Liver (tissue), 9 donors: ENCODE results near the gene SRP14. TPM values are rescaled to one million over a fixed set of nuclear protein-coding genes. Genes with fewer than 3 reads are reported as not detected.

ENCODE experiments used
- DNase-seq: peaks from one replicate; pipeline ENCODE4 v3.0.0-alpha.2; 2017; ENCODE audit warnings: low spot score
- H3K27ac ChIP-seq, 2 donors: one replicate each; pipeline ENCODE4 v1.7.0; 2013; ENCODE audit warnings: inconsistent platforms in 2 of 2, low read length in 2 of 2, control low read depth in 1 of 2, low read depth in 1 of 2, mild to moderate bottlenecking in 1 of 2
- H3K27me3 ChIP-seq, 4 donors: one replicate each; pipeline versions ENCODE4 v1.6.1 to v1.7.0; 2013; ENCODE audit warnings: low read length in 3 of 4, inconsistent platforms in 1 of 4, mild to moderate bottlenecking in 1 of 4, moderate library complexity in 1 of 4; ENCODE audit not compliant: control insufficient read depth in 4 of 4, insufficient read depth in 4 of 4
- H3K36me3 ChIP-seq, 4 donors: one replicate each; pipeline versions ENCODE4 v1.6.1 to v1.7.0; 2013; ENCODE audit warnings: low read length in 3 of 4, mild to moderate bottlenecking in 3 of 4, low read depth in 1 of 4, moderate library complexity in 1 of 4; ENCODE audit not compliant: control insufficient read depth in 4 of 4, insufficient read depth in 3 of 4
- H3K4me1 ChIP-seq, 4 donors: one replicate each; pipeline versions ENCODE4 v1.6.1 to v1.7.0; 2013; ENCODE audit warnings: low read length in 3 of 4, mild to moderate bottlenecking in 3 of 4, moderate library complexity in 1 of 4; ENCODE audit not compliant: control insufficient read depth in 4 of 4, insufficient read depth in 4 of 4
- H3K4me3 ChIP-seq, 3 donors: one replicate each; pipeline versions ENCODE4 v1.6.1 to v1.7.0; 2013; ENCODE audit warnings: low read length in 3 of 3, control low read depth in 1 of 3, low read depth in 1 of 3, mild to moderate bottlenecking in 1 of 3
- H3K9ac ChIP-seq, 2 donors: one replicate each; pipeline ENCODE4 v1.7.0; 2013; ENCODE audit warnings: low read length in 2 of 2, mild to moderate bottlenecking in 2 of 2, moderate library complexity in 2 of 2, control low read depth in 1 of 2, low read depth in 1 of 2
- H3K9me3 ChIP-seq, 4 donors: one replicate each; pipeline versions ENCODE4 v1.6.1 to v1.7.0; 2013; ENCODE audit warnings: low read length in 3 of 4; ENCODE audit not compliant: control insufficient read depth in 4 of 4
- FOXA1 ChIP-seq: IDR thresholded peaks from 2 replicates; pipeline ENCODE4 v1.6.1; 2016; ENCODE audit warnings: antibody characterized with exemption
- FOXA2 ChIP-seq: IDR thresholded peaks from 2 replicates; pipeline ENCODE4 v1.6.1; 2016; ENCODE audit warnings: antibody characterized with exemption
- GABPA ChIP-seq, 2 donors: IDR thresholded peaks in 1 of 2; conservative IDR thresholded peaks in 1 of 2; 2 replicates each; pipeline ENCODE4 v1.6.1; 2016; ENCODE audit warnings: antibody characterized with exemption in 2 of 2, mild to moderate bottlenecking in 1 of 2, moderate library complexity in 1 of 2
- HNF4A ChIP-seq, 2 donors: conservative IDR thresholded peaks; 2 replicates each; pipeline ENCODE4 v1.6.1; 2016; ENCODE audit warnings: antibody characterized with exemption in 2 of 2, mild to moderate bottlenecking in 2 of 2
- HNF4G ChIP-seq: IDR thresholded peaks from 2 replicates; pipeline ENCODE4 v1.6.1; 2016; ENCODE audit warnings: antibody characterized with exemption
- NR2F2 ChIP-seq: IDR thresholded peaks from 2 replicates; pipeline ENCODE4 v1.6.1; 2016; ENCODE audit warnings: antibody characterized with exemption
- RAD21 ChIP-seq, 2 donors: IDR thresholded peaks; 2 replicates each; pipeline ENCODE4 v1.6.1; 2016; ENCODE audit warnings: antibody characterized with exemption in 2 of 2, mild to moderate bottlenecking in 2 of 2
- RXRA ChIP-seq, 2 donors: IDR thresholded peaks; 2 replicates each; pipeline ENCODE4 v1.6.1; 2017 to 2018; ENCODE audit warnings: antibody characterized with exemption in 2 of 2, mild to moderate bottlenecking in 1 of 2
- SP1 ChIP-seq: IDR thresholded peaks from 2 replicates; pipeline ENCODE4 v1.6.1; 2018; ENCODE audit warnings: antibody characterized with exemption, mild to moderate bottlenecking
- TAF1 ChIP-seq: conservative IDR thresholded peaks from 2 replicates; pipeline ENCODE4 v1.6.1; 2016; ENCODE audit warnings: antibody characterized with exemption, mild to moderate bottlenecking
- YY1 ChIP-seq: IDR thresholded peaks from 2 replicates; pipeline ENCODE4 v1.6.1; 2016; ENCODE audit warnings: antibody characterized with exemption, mild to moderate bottlenecking
- WGBS: extraction: QIAGEN DNeasy Blood & Tissue Kit; methylation state at CpG from one replicate; pipeline ENCODE4 v1.1.7; 2013; 5-methylcytosine and 5-hydroxymethylcytosine counted together
- polyA plus RNA-seq, 2 donors: library from polyadenylated mRNA; stranded (reverse) in 1 of 2; unstranded in 1 of 2; fragments of 200-250 nt in 1 of 2; fragments of >200 nt in 1 of 2; fragmentation: Nextera tagmentation in 1 of 2; extraction: Ambion mirVana in 1 of 2; gene quantifications; one replicate each; pipeline versions ENCODE4 v1.2.1 to v1.2.3, GENCODE V29; 2013 to 2015
- total RNA-seq, 2 donors: library from RNA; depleted of rRNA; stranded (reverse); fragments of >200 nt; gene quantifications; one replicate each; pipeline ENCODE4 v1.2.3, GENCODE V29; 2014
- TF ChIP-seq, protein P1 (sequence below): IDR thresholded peaks from 2 replicates; pipeline ENCODE4 v1.6.1; 2016; ENCODE audit warnings: antibody characterized with exemption
- TF ChIP-seq, protein P2 (sequence below): fragments of 150-350 bp; IDR thresholded peaks from 2 replicates; pipeline ENCODE4 v1.5.1; 2017; ENCODE audit warnings: improper control_type of control experiment, low read depth, low read length; ENCODE audit not compliant: missing input control
- TF ChIP-seq, protein P3 (sequence below): IDR thresholded peaks from 2 replicates; pipeline ENCODE4 v1.6.1; 2016; ENCODE audit warnings: antibody characterized with exemption
- TF ChIP-seq, protein P4 (sequence below): IDR thresholded peaks from 2 replicates; pipeline ENCODE4 v1.6.1; 2016; ENCODE audit warnings: antibody characterized with exemption, mild to moderate bottlenecking
- TF ChIP-seq, protein P5 (sequence below): IDR thresholded peaks from 2 replicates; pipeline ENCODE4 v1.6.1; 2016; ENCODE audit warnings: antibody characterized with exemption
- donor health status: healthy.
- donor health status: healthy.
- donor health status: healthy.
- donor health status: healthy.
- donor health status: healthy.

The SRP14 gene
- total and polyA plus RNA-seq, 4 donors: 67.2 to 357 (median 116) TPM

DNA sequence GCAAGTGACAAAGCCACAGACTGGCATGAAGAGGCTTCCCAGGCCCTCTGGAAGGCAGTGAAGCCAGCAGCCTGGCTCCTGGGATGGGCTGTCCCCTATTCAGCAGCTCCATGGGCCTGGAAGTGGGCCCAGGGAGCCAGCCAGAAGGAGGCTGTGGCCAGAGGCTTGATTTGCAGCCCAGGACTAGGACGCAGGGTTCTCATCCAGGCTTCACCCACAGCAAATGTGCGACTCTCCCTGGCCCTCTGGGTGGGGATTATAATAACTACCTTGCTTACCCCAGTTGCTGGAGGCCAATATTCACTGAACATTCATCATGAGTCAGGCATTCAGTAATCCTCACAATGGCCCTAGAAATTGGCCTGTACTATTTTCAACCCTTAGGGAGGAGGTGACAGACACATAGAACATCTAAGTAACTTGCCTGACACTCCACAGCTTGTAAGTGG lies 24.6 kb upstream of the SRP14 start:
- H3K27ac ChIP-seq: no peak overlapping the region
- no peaks in the 10 kb centered on the region for H3K36me3 ChIP-seq
- H3K4me1 ChIP-seq: peaks cover 0 to 7% (median 3%) of the 10 kb centered on the region in 4 donors
- no peak overlapping the region for H3K4me3 ChIP-seq
- 94% methylated on average over 2 of the region's 2 CpGs for WGBS
- no peak for DNase-seq
- TF ChIP-seq NR2F2: no peak
- no peak for TF ChIP-seq RXRA (IDR thresholded peaks at IDR 0.05)
- TF ChIP-seq, protein P1, sequence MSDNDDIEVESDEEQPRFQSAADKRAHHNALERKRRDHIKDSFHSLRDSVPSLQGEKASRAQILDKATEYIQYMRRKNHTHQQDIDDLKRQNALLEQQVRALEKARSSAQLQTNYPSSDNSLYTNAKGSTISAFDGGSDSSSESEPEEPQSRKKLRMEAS: no peak
- TF ChIP-seq, protein P2, sequence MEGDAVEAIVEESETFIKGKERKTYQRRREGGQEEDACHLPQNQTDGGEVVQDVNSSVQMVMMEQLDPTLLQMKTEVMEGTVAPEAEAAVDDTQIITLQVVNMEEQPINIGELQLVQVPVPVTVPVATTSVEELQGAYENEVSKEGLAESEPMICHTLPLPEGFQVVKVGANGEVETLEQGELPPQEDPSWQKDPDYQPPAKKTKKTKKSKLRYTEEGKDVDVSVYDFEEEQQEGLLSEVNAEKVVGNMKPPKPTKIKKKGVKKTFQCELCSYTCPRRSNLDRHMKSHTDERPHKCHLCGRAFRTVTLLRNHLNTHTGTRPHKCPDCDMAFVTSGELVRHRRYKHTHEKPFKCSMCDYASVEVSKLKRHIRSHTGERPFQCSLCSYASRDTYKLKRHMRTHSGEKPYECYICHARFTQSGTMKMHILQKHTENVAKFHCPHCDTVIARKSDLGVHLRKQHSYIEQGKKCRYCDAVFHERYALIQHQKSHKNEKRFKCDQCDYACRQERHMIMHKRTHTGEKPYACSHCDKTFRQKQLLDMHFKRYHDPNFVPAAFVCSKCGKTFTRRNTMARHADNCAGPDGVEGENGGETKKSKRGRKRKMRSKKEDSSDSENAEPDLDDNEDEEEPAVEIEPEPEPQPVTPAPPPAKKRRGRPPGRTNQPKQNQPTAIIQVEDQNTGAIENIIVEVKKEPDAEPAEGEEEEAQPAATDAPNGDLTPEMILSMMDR: no peak
- no peak for TF ChIP-seq RAD21 (IDR thresholded peaks at IDR 0.05)
- no peak for TF ChIP-seq HNF4A (conservative IDR thresholded peaks at IDR 0.05)
- no peak for TF ChIP-seq HNF4G
- TF ChIP-seq, protein P3, sequence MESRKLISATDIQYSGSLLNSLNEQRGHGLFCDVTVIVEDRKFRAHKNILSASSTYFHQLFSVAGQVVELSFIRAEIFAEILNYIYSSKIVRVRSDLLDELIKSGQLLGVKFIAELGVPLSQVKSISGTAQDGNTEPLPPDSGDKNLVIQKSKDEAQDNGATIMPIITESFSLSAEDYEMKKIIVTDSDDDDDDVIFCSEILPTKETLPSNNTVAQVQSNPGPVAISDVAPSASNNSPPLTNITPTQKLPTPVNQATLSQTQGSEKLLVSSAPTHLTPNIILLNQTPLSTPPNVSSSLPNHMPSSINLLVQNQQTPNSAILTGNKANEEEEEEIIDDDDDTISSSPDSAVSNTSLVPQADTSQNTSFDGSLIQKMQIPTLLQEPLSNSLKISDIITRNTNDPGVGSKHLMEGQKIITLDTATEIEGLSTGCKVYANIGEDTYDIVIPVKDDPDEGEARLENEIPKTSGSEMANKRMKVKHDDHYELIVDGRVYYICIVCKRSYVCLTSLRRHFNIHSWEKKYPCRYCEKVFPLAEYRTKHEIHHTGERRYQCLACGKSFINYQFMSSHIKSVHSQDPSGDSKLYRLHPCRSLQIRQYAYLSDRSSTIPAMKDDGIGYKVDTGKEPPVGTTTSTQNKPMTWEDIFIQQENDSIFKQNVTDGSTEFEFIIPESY: no peak
- TF ChIP-seq, protein P4, sequence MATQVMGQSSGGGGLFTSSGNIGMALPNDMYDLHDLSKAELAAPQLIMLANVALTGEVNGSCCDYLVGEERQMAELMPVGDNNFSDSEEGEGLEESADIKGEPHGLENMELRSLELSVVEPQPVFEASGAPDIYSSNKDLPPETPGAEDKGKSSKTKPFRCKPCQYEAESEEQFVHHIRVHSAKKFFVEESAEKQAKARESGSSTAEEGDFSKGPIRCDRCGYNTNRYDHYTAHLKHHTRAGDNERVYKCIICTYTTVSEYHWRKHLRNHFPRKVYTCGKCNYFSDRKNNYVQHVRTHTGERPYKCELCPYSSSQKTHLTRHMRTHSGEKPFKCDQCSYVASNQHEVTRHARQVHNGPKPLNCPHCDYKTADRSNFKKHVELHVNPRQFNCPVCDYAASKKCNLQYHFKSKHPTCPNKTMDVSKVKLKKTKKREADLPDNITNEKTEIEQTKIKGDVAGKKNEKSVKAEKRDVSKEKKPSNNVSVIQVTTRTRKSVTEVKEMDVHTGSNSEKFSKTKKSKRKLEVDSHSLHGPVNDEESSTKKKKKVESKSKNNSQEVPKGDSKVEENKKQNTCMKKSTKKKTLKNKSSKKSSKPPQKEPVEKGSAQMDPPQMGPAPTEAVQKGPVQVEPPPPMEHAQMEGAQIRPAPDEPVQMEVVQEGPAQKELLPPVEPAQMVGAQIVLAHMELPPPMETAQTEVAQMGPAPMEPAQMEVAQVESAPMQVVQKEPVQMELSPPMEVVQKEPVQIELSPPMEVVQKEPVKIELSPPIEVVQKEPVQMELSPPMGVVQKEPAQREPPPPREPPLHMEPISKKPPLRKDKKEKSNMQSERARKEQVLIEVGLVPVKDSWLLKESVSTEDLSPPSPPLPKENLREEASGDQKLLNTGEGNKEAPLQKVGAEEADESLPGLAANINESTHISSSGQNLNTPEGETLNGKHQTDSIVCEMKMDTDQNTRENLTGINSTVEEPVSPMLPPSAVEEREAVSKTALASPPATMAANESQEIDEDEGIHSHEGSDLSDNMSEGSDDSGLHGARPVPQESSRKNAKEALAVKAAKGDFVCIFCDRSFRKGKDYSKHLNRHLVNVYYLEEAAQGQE: no peak
- TF ChIP-seq, protein P5, sequence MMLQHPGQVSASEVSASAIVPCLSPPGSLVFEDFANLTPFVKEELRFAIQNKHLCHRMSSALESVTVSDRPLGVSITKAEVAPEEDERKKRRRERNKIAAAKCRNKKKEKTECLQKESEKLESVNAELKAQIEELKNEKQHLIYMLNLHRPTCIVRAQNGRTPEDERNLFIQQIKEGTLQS: no peak
- TF ChIP-seq FOXA1: no peak
- no peak for TF ChIP-seq FOXA2
- TF ChIP-seq YY1: no peak
- no peak for TF ChIP-seq SP1
- H3K27me3 ChIP-seq: no peaks in the 10 kb centered on the region
- H3K9ac ChIP-seq: no peak overlapping the region
- no peaks in the 10 kb centered on the region for H3K9me3 ChIP-seq

DNA sequence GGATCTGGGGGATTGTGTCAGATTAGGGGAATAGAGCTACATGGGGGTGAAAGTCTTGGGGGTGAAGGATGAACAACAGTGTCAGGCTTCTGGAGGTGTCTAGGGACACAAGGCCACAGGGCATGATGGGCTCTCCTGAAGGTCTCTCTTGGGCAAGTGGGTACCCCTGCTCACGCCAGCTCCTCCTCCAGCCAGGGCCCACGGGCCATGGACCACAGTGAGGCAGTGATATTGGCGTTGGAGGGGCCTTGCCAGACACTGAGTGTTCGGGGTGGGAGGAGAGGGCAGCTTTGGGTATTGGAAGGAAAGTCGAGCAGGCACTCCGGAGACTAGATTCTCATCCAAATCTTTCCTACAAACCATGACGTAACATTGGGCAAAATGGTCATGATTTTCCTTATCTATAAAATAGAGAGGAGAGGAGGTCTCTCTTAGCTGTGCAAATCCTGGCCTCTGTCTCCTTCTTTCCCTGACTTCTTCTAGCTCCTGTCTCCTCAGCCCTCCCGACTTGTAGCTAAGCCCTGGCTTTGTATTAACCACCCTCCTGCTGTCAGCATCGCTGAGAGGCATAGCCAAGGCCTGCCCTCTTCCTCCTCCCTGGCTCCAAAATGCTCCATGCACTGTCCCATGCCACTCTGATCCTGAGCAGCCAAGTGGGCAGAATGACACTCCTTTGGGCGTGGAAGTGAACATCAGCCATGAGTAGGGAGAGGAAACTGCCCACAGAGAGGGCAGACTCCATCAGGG lies 24.0 kb upstream of the SRP14 start:
- H3K27ac ChIP-seq: no peak overlapping the region
- H3K9ac ChIP-seq: no peak overlapping the region
- H3K36me3 ChIP-seq: no peaks in the 10 kb centered on the region
- H3K4me1 ChIP-seq: peaks cover 0 to 3% (median 2%) of the 10 kb centered on the region in 4 donors
- DNase-seq: no peak
- no peak overlapping the region for H3K4me3 ChIP-seq
- no peaks in the 10 kb centered on the region for H3K27me3 ChIP-seq
- TF ChIP-seq, protein P4: no peak
- TF ChIP-seq YY1 (no peak), HNF4A (conservative IDR thresholded peaks at IDR 0.05) (no peak), TAF1 (no peak), GABPA (IDR thresholded peaks at IDR 0.05 in 1 of 2, conservative IDR thresholded peaks at IDR 0.05 in 1 of 2) (no peak), NR2F2 (no peak)
- TF ChIP-seq, protein P3: no peak
- WGBS: 97% methylated on average over 10 of the region's 10 CpGs
- no peaks in the 10 kb centered on the region for H3K9me3 ChIP-seq
